GM18870 (cell line): ENCODE data around the gene IFT122.
"Not testable (repeated sequence)": the region's sequence is repeated elsewhere in the genome, so short reads cannot be mapped to it uniquely, and the experiment has no call there.

ENCODE experiments used
- ATAC-seq: cut with Tn5 transposase; IDR thresholded peaks from one replicate; pipeline ENCODE4 v1.9.1; 2021; ENCODE audit warnings: moderate library complexity; ENCODE audit not compliant: unreplicated experiment

The IFT122 gene

GRCh38 chr3:129532261-129532660 lies 92.2 kb downstream of the IFT122 start:
- ATAC-seq = no peak

GRCh38 chr3:129533406-129533805 lies 93.4 kb downstream of the IFT122 start:
- no peak for ATAC-seq

- no peak for ATAC-seq
Measured at GRCh38 chr3:129534428-129535027, 94.5 kb downstream of the IFT122 start.

GRCh38 chr3:129535075-129535474 lies 95.1 kb downstream of the IFT122 start:
- ATAC-seq = no peak

GRCh38 chr3:129536374-129536667 lies 96.3 kb downstream of the IFT122 start:
- no peak for ATAC-seq

DNA sequence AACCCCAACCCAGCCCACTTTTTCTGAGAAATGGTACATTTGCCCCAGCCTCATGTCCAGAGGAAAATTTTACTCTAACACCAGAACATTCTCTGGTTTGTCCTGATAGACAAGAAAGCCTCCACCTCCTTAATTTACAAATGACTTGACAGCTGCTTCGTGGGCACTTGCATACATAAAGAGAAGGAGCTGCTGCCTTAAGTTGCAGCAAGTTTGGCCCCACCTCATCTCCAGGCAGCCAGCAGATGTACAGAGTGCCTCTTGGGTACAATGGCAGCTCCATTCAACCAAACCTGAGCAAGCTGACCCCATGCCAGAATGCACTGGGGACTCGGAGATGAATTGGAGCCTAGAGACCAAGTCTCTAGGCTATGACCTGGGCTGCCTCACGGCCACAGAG lies 96.8 kb downstream of the IFT122 start:
- no peak for ATAC-seq

DNA sequence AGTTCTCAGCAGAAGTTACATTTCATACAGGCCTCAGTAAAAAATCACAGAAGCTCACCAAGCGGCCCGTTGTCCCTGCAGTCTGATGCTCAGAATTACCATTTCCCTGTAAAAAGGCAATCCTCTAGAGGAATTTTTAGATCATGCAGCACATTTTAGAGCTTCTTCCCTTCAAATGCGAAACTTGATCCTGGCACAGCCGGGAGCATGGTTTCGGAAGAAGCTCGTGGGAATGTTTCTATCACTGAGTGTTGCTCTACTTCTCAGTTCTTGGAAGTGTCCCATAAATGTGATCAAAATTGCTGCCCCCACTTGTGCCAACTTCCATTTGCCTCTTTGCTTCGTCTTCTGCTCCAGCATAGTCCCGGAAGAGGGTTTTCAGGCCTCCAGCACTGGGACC lies 99.2 kb downstream of the IFT122 start:
- ATAC-seq = no peak

GRCh38 chr3:129540776-129541516 lies 100.9 kb downstream of the IFT122 start:
- ATAC-seq = no peak

- no peak for ATAC-seq
Measured at GRCh38 chr3:129542747-129543146, 102.7 kb downstream of the IFT122 start.

GRCh38 chr3:129543156-129543790 lies 103.2 kb downstream of the IFT122 start, which contains the start of gene H1-8:
Gene H1-8 (plus strand): TSS chr3:129543175. CDS start chr3:129543219, 44 bp downstream.
- ATAC-seq = no peak

DNA sequence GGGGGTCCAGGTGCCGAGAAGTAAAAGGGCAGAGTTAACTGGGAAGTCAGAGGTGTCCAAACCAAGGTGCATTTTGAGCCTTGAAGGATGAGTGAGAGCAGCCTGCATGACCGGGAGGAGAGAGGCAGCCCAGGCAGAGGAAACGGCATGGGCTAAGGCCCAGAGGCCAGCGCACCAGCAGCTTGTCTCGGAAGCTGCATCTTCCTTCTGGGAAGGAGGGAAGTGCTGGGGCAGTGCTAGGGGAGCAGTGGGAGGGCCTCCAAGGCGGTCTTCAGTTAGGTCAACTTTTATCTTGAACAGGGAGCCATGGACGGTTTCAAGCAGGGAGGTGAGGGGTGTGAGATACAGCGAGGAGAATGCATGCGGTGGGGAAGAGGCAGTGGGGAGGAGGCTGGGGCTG lies 104.0 kb downstream of the IFT122 start:
- ATAC-seq = no peak

- not testable (repeated sequence) for ATAC-seq
Measured at GRCh38 chr3:129545951-129546350, 105.9 kb downstream of the IFT122 start.

GRCh38 chr3:129547241-129547640 lies 107.2 kb downstream of the IFT122 start:
- ATAC-seq = no peak

DNA sequence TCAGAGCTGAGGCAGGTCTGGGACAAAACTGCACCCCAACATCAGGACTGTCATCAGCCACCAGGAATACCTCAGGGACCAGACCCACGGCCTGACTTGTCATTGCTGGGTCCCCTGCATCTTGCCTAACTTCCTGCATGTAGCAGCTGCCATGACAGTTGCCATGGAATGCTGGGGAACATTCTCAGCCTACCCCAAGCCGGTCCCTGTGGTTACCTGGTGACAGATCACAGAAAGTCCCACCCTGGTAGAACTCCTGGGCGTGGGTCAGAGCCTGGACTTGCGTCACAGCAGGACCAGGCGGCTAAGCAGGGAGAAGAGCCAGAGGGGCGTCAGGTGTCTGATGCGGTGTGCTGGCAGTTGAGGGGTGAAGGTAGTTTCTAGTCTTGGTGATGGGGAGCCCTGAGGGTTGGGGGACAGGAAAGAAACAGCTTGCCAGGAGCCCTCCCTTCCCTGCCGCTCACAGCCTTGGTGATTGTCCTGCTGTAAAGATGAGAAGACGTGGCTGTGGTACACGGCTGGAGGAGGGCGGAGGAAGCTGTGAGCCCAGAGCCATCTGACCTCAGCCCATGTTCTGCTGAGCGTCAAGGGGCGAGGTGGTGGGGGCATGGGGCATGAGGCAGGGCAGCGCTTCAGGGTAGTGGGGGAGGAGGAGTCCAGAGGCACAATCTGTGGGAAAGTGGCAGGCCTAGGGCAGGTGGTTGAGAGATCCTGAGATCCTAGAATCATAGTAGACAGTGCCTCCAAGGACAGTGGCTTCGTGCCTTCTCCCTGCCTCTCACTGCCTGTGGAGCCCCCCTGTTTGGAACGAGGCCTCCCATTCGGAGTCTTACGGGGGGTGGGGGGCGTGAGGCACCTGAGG lies 108.3 kb downstream of the IFT122 start:
- no peak for ATAC-seq

DNA sequence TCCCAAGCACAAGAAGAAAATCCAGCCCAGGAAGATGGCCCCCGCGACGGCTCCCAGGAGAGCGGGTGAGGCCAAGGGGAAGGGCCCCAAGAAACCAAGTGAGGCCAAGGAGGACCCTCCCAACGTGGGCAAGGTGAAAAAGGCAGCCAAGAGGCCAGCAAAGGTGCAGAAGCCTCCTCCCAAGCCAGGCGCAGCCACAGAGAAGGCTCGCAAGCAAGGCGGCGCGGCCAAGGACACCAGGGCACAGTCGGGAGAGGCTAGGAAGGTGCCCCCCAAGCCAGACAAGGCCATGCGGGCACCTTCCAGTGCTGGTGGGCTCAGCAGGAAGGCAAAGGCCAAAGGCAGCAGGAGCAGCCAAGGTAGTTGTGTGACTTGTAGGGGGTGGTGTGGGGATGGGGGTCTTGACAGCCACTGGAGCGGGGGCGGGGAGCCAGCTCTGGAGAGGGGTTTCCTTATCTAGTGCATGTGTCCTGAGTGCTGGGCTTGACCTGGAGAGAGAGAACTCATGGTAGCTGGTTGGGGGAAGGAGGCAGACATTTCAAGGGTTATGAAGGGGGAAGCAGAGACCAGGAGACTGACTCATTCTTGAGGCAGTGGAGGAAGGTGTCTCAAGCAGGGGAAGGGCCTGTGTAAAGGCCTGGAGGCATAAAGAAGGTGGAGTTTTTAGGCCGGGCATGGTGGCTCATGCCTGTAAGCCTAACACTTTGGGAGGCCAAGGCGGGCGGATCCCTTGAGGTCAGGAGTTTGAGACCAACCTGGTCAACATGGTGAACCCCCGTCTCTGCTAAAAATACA lies 109.2 kb downstream of the IFT122 start:
- ATAC-seq = no peak

DNA sequence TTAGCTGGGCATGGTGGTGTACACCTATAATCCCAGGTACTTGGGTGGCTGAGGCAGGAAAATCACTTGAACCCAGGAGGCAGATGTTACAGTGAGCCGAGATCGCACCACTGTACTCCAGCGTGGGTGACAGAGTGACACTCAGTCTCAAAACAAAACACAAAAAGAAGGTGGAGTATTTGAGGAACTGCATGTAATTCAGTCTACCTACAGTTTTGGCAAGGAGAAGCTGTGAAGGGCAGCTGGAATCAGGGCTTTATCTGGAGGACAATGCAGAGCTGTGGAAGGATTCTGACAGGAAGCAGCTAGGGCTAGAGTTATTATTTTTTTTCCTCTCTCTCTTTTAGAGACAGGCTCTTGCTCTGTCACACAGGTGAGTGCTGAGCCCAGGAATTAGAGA lies 109.8 kb downstream of the IFT122 start:
- ATAC-seq = no peak

DNA sequence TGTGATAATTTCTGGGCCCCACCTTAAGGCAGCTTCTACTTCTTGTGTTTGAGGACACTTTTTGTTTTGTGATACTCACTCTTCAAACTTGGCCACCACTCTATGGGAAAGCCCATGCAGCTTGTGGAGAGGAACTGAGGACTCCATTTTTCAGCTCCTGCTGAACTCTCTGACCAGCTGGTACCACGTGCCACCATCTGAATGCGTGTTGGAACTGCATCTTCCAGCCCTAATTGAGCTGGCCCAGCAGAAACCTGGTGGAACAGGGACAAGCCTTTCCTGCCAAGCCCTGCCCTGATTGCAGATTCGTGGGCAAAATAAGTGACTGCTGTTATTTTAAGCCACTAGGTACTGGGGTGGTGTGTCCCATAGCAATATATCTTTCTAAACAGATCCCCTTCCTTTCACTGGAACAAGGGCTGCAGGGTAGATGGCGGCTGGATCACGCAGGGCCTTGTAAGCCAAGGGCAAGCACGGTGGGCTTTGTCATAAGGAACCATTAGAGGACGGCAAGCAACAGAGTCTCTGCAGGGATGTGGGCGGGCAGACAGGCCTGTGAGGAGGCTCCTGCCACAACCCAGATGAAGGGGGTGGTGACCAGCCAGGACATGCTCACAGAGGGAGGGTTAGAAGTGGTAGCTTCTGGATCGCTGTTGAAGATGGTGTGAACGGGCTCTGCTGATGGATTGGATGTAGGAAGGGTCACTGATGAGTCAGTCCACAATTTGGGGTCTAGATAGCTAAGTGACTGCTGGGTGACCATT lies 112.4 kb downstream of the IFT122 start:
- ATAC-seq = no peak

GRCh38 chr3:129553171-129553570 lies 113.1 kb downstream of the IFT122 start:
- ATAC-seq = no peak

GRCh38 chr3:129553719-129554118 lies 113.7 kb downstream of the IFT122 start:
- no peak for ATAC-seq
